Measurements from ENCODE around the gene RNU6-1.

RNU6-1 gene

GRCh38 chr15:67812241-67812644, 27.6 kb downstream of the RNU6-1 start:
- Histone ChIP-seq H3K4me3 (ENCODE audit: low read length) (no peak overlapping the region), H3K27me3 (ENCODE audit: control insufficient read depth, insufficient read depth, low read length) (no peaks in the 10 kb centered on the region), H3K36me3 (ENCODE audit: control insufficient read depth, insufficient read depth, low read length) (no peaks in the 10 kb centered on the region), H3K4me1 (ENCODE audit: control insufficient read depth, insufficient read depth, low read length) (peaks cover 2% of the 10 kb centered on the region; the same call in 1 of the 2 replicates), H3K27ac (ENCODE audit: low read length) (no peak overlapping the region), H3K9me3 (ENCODE audit: control insufficient read depth, insufficient read depth, low read length) (no peaks in the 10 kb centered on the region)
- WGBS (ENCODE audit: insufficient coverage, insufficient read length), result no CpG with 5 or more reads among the region's 11 CpGs
- no peak for DNase-seq (ENCODE audit: low read depth, low spot score)

GRCh38 chr15:67809866-67810265, 30.0 kb downstream of the RNU6-1 start:
- no peaks in the 10 kb centered on the region for H3K36me3 ChIP-seq (ENCODE audit: control insufficient read depth, insufficient read depth, low read length)
- no peak overlapping the region for H3K4me3 ChIP-seq (ENCODE audit: low read length)
- no CpG with 5 or more reads among the region's 6 CpGs for WGBS (ENCODE audit: insufficient coverage, insufficient read length)
- H3K4me1 ChIP-seq (ENCODE audit: control insufficient read depth, insufficient read depth, low read length), result peaks cover 7% of the 10 kb centered on the region
- no peaks in the 10 kb centered on the region for H3K9me3 ChIP-seq (ENCODE audit: control insufficient read depth, insufficient read depth, low read length)
- no peak overlapping the region for H3K27ac ChIP-seq (ENCODE audit: low read length)
- no peaks in the 10 kb centered on the region for H3K27me3 ChIP-seq (ENCODE audit: control insufficient read depth, insufficient read depth, low read length)
- DNase-seq (ENCODE audit: low read depth, low spot score), result no peak

- Histone ChIP-seq H3K9me3 (ENCODE audit: control insufficient read depth, insufficient read depth, low read length) (no peaks in the 10 kb centered on the region), H3K27me3 (ENCODE audit: control insufficient read depth, insufficient read depth, low read length) (no peaks in the 10 kb centered on the region), H3K4me3 (ENCODE audit: low read length) (no peak overlapping the region), H3K36me3 (ENCODE audit: control insufficient read depth, insufficient read depth, low read length) (no peaks in the 10 kb centered on the region), H3K27ac (ENCODE audit: low read length) (no peak overlapping the region), H3K4me1 (ENCODE audit: control insufficient read depth, insufficient read depth, low read length) (peaks cover 11% of the 10 kb centered on the region)
- no CpG with 5 or more reads among the region's 5 CpGs for WGBS (ENCODE audit: insufficient coverage, insufficient read length)
- no peak for DNase-seq (ENCODE audit: low read depth, low spot score)
Observed at GRCh38 chr15:67809441-67809840, 30.4 kb downstream of the RNU6-1 start.

- WGBS (ENCODE audit: insufficient coverage, insufficient read length), result no CpG with 5 or more reads among the region's 7 CpGs
Observed at GRCh38 chr15:67808821-67809220, 31.0 kb downstream of the RNU6-1 start.

GRCh38 chr15:67807836-67808235, 32.0 kb downstream of the RNU6-1 start:
- no peaks in the 10 kb centered on the region for H3K9me3 ChIP-seq (ENCODE audit: control insufficient read depth, insufficient read depth, low read length)
- H3K4me1 ChIP-seq (ENCODE audit: control insufficient read depth, insufficient read depth, low read length), result peaks cover 18% of the 10 kb centered on the region
- DNase-seq (ENCODE audit: low read depth, low spot score), result no peak
- H3K4me3 ChIP-seq (ENCODE audit: low read length), result no peak overlapping the region
- no peaks in the 10 kb centered on the region for H3K27me3 ChIP-seq (ENCODE audit: control insufficient read depth, insufficient read depth, low read length)
- no peak overlapping the region for H3K27ac ChIP-seq (ENCODE audit: low read length)
- no CpG with 5 or more reads among the region's 7 CpGs for WGBS (ENCODE audit: insufficient coverage, insufficient read length)
- no peaks in the 10 kb centered on the region for H3K36me3 ChIP-seq (ENCODE audit: control insufficient read depth, insufficient read depth, low read length)

More at GRCh38 chr15:67808821-67809220, 31.0 kb downstream of the RNU6-1 start:
- no peak for DNase-seq (ENCODE audit: low read depth, low spot score)
- Histone ChIP-seq H3K27me3 (ENCODE audit: control insufficient read depth, insufficient read depth, low read length) (no peaks in the 10 kb centered on the region), H3K27ac (ENCODE audit: low read length) (no peak overlapping the region), H3K4me1 (ENCODE audit: control insufficient read depth, insufficient read depth, low read length) (peaks cover 16% of the 10 kb centered on the region), H3K36me3 (ENCODE audit: control insufficient read depth, insufficient read depth, low read length) (no peaks in the 10 kb centered on the region), H3K9me3 (ENCODE audit: control insufficient read depth, insufficient read depth, low read length) (no peaks in the 10 kb centered on the region), H3K4me3 (ENCODE audit: low read length) (no peak overlapping the region)

GRCh38 chr15:67807141-67807540, 32.7 kb downstream of the RNU6-1 start:
- Histone ChIP-seq H3K9me3 (ENCODE audit: control insufficient read depth, insufficient read depth, low read length) (no peaks in the 10 kb centered on the region), H3K36me3 (ENCODE audit: control insufficient read depth, insufficient read depth, low read length) (no peaks in the 10 kb centered on the region), H3K4me3 (ENCODE audit: low read length) (no peak overlapping the region), H3K27me3 (ENCODE audit: control insufficient read depth, insufficient read depth, low read length) (no peaks in the 10 kb centered on the region), H3K4me1 (ENCODE audit: control insufficient read depth, insufficient read depth, low read length) (peaks cover 18% of the 10 kb centered on the region), H3K27ac (ENCODE audit: low read length) (no peak overlapping the region)
- WGBS (ENCODE audit: insufficient coverage, insufficient read length), result no CpG with 5 or more reads among the region's 5 CpGs
- no peak for DNase-seq (ENCODE audit: low read depth, low spot score)

GRCh38 chr15:67806536-67806935, 33.3 kb downstream of the RNU6-1 start:
- Histone ChIP-seq H3K36me3 (ENCODE audit: control insufficient read depth, insufficient read depth, low read length) (no peaks in the 10 kb centered on the region), H3K4me3 (ENCODE audit: low read length) (no peak overlapping the region), H3K27ac (ENCODE audit: low read length) (no peak overlapping the region), H3K27me3 (ENCODE audit: control insufficient read depth, insufficient read depth, low read length) (no peaks in the 10 kb centered on the region), H3K4me1 (ENCODE audit: control insufficient read depth, insufficient read depth, low read length) (peaks cover 16% of the 10 kb centered on the region), H3K9me3 (ENCODE audit: control insufficient read depth, insufficient read depth, low read length) (no peaks in the 10 kb centered on the region)
- no CpG with 5 or more reads among the region's 18 CpGs for WGBS (ENCODE audit: insufficient coverage, insufficient read length)
- DNase-seq (ENCODE audit: low read depth, low spot score), result no peak

GRCh38 chr15:67805666-67806516, 34.0 kb downstream of the RNU6-1 start:
- H3K27me3 ChIP-seq (ENCODE audit: control insufficient read depth, insufficient read depth, low read length), result no peaks in the 10 kb centered on the region
- no peak overlapping the region for H3K4me3 ChIP-seq (ENCODE audit: low read length)
- H3K27ac ChIP-seq (ENCODE audit: low read length), result no peak overlapping the region
- H3K4me1 ChIP-seq (ENCODE audit: control insufficient read depth, insufficient read depth, low read length), result peaks cover 16% of the 10 kb centered on the region
- no CpG with 5 or more reads among the region's 16 CpGs for WGBS (ENCODE audit: insufficient coverage, insufficient read length)
- no peaks in the 10 kb centered on the region for H3K9me3 ChIP-seq (ENCODE audit: control insufficient read depth, insufficient read depth, low read length)
- no peaks in the 10 kb centered on the region for H3K36me3 ChIP-seq (ENCODE audit: control insufficient read depth, insufficient read depth, low read length)
- DNase-seq (ENCODE audit: low read depth, low spot score), result no peak

- Histone ChIP-seq H3K27me3 (ENCODE audit: control insufficient read depth, insufficient read depth, low read length) (no peaks in the 10 kb centered on the region), H3K9me3 (ENCODE audit: control insufficient read depth, insufficient read depth, low read length) (no peaks in the 10 kb centered on the region), H3K4me1 (ENCODE audit: control insufficient read depth, insufficient read depth, low read length) (peaks cover 16% of the 10 kb centered on the region), H3K36me3 (ENCODE audit: control insufficient read depth, insufficient read depth, low read length) (no peaks in the 10 kb centered on the region), H3K27ac (ENCODE audit: low read length) (no peak overlapping the region), H3K4me3 (ENCODE audit: low read length) (no peak overlapping the region)
- DNase-seq (ENCODE audit: low read depth, low spot score), result no peak
- no CpG with 5 or more reads among the region's 17 CpGs for WGBS (ENCODE audit: insufficient coverage, insufficient read length)
Observed at GRCh38 chr15:67805008-67805665, 34.7 kb downstream of the RNU6-1 start.

- Histone ChIP-seq H3K36me3 (ENCODE audit: control insufficient read depth, insufficient read depth, low read length) (no peaks in the 10 kb centered on the region), H3K4me1 (ENCODE audit: control insufficient read depth, insufficient read depth, low read length) (peaks cover 17% of the 10 kb centered on the region), H3K4me3 (ENCODE audit: low read length) (no peak overlapping the region), H3K27ac (ENCODE audit: low read length) (no peak overlapping the region), H3K27me3 (ENCODE audit: control insufficient read depth, insufficient read depth, low read length) (no peaks in the 10 kb centered on the region), H3K9me3 (ENCODE audit: control insufficient read depth, insufficient read depth, low read length) (no peaks in the 10 kb centered on the region)
- DNase-seq (ENCODE audit: low read depth, low spot score), result no peak
- WGBS (ENCODE audit: insufficient coverage, insufficient read length), result no CpG with 5 or more reads among the region's 27 CpGs
Observed at GRCh38 chr15:67803996-67804843, 35.6 kb downstream of the RNU6-1 start.

Measured in iPS DF 6.9 (cell line).